NCI-H774 (cell line): ENCODE measurements around the gene MAP2K7.
"Not testable (repeated sequence)": the region's sequence is repeated elsewhere in the genome, so short reads cannot be mapped to it uniquely, and the experiment has no call there.

ENCODE experiments used
- DNase-seq: peaks from one replicate; lab custom pipeline; 2025; lab: John Stamatoyannopoulos, UW

MAP2K7 gene

GRCh38 chr19:7883796-7884570, 19.7 kb upstream of the MAP2K7 start:
- no peak for DNase-seq

- no peak for DNase-seq
These were observed 17.9 kb upstream of the MAP2K7 start for GRCh38 chr19:7885818-7886217.

DNA sequence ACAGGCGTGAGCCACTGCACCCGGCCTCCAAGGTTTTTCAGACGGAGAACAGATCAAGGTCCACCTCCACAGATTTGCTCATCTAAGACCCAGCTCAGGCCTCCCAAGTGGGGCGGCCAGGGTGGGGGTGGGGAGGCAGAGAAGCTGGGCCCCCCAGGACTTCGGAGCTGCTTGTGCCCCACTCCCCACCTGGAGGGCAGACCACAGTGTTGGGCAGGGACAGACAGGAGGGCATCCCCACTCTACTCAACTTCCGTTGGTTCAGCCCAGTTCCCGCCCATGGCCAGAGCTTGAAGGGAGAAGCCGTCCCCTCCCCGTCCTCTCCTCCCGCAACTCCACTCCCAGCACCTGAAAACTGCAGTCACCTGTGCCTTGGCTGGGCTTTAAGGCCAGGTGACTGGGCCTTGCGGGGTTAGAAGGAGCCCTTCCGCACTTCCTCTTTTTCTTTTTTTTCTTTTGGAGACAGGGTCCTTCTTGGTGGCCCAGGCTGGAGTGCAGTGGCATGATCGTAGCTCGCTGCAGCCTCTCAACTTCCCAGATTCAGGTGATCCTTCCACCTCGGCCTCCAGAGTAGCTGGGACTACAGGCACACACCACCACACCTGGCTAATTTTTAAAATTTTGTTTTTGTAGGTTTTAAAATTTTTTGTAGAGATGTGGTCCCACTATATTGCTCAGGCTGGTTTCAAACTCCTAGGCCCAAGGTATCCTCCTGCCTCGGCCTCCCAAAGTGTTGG, 16.1 kb upstream of the MAP2K7 start:
- no peak for DNase-seq

DNA sequence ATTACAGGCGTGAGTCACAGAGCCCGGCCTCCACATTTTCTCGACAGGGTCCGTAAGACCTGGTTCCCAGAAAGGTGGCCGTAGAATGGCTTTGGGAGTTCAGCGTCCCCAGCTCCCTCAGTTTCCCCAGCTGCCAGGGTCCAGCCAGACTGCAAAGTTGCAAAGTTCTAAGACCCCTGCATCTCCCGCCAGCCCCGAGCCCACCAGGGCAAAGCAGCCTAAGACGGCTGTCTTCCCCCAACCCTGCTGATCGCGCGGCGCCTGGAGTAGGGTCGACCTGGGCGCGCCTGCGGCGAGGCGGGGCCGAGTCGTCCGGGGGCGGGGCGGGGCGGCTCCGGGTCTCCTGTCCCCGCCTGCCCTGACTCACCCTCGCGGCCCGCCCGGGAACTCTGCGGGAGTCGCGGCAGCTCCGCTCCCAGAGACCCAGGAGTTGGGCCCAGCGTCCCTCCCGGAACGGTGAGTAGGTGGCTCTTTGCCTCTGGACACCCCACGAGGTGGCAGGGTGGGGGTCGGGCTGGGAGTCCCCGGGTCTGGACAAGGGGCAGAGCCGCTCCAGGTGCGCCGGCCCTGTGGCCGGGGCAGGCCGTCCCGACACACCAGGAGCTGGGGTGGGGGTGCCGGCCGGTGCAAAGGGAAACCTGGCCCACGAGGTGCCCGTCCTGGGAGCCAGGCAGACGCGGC, 15.4 kb upstream of the MAP2K7 start, which contains the start of gene LRRC8E:
TSS of gene LRRC8E (plus strand) at position 366 of the 681 bp plus-strand sequence. CDS start 7,094 bp downstream, outside the sequence.
- DNase-seq, result peak; percentile 7

DNA sequence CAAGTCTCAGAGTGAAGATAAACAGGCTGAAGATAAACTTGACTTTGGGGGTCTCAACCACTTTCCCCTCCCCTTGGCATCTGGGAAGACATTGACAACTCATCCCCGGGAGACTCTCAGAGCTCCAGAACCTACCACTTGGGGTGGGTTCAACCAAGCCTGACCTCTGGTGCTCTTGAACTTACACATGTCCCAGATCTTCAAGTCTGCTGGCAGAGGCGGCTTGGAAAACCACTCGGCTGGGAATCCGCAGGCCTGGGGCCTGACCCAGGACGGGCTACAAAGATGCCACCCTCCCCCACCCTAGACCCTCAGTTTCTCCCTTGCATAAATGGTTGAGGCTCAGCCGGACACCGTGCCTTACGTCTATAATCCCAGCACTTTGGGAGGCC, 14.9 kb upstream of the MAP2K7 start:
- DNase-seq, result no peak

- DNase-seq, result not testable (repeated sequence)
These were observed 10.1 kb upstream of the MAP2K7 start for GRCh38 chr19:7893362-7894101.

DNA sequence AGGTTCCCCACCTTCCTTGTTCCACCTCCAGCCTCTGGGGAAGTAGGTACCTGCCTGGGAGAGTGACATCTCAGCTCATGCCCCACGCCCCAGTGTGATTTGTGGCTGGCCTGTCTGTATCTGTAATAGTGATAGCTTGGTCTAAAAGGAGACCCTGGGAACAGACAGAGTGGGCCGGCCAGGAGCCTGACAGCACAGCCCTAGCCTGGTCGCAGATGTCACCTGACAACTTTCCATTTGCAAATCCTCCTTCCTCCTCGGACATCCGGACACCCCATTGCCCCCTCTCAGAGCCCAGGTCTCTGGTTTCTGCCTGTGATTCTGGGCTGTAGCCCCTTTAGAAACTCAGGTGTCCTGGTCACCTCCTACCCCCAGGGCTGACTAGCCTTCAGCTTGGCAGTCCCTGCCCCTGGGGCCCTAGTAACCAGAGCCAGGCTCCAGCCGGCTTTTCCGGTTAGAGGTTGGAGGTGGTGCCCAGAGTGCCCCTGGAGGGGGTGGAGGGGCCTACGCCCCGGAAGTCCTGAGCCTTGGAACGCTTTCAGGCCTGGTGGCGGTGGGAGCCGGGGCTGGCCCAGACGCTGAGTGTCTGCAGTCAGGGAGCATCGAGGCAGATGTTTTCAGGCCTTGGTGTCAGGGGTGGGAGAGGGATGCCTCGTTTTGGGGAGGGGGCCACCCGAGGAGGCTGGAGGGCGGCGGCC, 8.9 kb upstream of the MAP2K7 start:
- no peak for DNase-seq

- no peak for DNase-seq
These were observed 8.1 kb upstream of the MAP2K7 start for GRCh38 chr19:7895565-7895964.

DNA sequence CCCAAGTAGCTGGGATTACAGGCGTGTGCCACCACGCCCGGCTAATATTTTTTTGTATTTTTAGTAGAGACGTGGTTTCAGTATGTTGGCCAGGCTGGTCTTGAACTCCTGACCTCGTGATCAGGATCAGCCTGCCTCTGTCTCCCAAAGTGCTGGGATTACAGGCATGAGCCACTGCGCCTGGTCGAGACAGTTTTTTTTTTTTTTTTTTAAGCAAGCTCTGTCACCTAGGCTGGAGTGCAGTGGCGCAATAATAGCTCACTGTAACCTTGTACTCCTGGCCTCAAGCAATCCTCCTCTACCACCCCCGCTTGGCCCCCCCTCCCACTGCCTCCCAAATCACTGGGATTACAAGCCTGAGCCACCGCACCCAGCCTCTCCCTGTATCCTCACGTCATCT, 6.4 kb upstream of the MAP2K7 start:
- no peak for DNase-seq

- no peak for DNase-seq
These were observed 4.7 kb upstream of the MAP2K7 start for GRCh38 chr19:7898967-7899366.

DNA sequence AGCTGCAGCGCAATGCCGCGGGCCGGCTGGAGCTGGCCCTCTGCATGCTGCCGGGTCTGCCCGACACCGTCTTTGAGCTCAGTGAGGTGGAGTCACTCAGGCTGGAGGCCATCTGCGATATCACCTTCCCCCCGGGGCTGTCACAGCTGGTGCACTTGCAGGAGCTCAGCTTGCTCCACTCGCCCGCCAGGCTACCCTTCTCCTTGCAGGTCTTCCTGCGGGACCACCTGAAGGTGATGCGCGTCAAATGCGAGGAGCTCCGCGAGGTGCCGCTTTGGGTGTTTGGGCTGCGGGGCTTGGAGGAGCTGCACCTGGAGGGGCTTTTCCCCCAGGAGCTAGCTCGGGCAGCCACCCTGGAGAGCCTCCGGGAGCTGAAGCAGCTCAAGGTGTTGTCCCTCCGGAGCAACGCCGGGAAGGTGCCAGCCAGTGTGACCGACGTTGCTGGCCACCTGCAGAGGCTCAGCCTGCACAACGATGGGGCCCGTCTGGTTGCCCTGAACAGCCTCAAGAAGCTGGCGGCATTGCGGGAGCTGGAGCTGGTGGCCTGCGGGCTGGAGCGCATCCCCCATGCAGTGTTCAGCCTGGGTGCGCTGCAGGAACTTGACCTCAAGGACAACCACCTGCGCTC, 3.8 kb upstream of the MAP2K7 start:
- no peak for DNase-seq

DNA sequence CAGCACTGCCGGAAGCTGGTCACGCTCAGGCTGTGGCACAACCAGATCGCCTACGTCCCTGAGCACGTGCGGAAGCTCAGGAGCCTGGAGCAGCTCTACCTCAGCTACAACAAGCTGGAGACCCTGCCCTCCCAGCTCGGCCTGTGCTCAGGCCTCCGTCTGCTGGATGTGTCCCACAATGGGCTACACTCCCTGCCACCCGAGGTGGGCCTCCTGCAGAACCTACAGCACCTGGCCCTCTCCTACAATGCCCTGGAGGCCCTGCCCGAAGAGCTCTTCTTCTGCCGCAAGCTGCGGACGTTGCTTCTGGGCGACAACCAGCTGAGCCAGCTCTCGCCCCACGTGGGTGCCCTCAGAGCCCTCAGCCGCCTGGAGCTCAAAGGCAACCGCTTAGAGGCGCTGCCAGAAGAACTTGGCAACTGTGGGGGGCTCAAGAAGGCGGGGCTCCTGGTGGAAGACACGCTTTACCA, 3.2 kb upstream of the MAP2K7 start:
- no peak for DNase-seq

- DNase-seq, result no peak
These were observed 2.7 kb upstream of the MAP2K7 start for GRCh38 chr19:7900931-7901330.

- DNase-seq, result no peak
These were observed 2.3 kb upstream of the MAP2K7 start for GRCh38 chr19:7901337-7901736.

DNA sequence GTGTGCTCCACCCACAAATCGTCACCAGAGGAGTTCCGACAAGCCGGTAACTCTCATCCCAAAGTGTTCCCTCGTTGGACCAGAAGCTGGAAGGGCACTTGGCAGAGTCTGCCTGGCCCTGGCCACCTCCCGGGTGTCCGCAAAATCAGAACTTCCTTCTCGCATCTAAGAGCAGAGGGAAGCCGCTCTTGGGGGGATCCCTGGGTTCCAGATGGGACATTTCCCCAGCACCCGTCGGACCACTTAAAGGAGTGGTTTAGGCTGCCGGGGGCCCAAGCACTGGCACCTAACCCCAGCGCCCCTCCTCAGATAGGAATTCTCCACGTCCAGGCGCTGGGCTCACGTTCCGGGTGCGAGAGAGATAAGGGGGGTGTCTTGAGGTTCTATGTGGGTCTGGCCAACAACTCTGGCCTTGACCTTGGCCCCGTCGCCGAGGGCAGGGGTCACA, 857 bp upstream of the MAP2K7 start:
- DNase-seq, result no peak

- DNase-seq, result peak; percentile 36
These were observed 670 bp downstream of the MAP2K7 start for GRCh38 chr19:7904074-7905020.

- no peak for DNase-seq
These were observed 1.6 kb downstream of the MAP2K7 start for GRCh38 chr19:7905268-7905667.

- no peak for DNase-seq
These were observed 2.2 kb downstream of the MAP2K7 start for GRCh38 chr19:7905859-7906258.

GRCh38 chr19:7907122-7907521, 3.4 kb downstream of the MAP2K7 start:
- no peak for DNase-seq

GRCh38 chr19:7907544-7907943, 3.9 kb downstream of the MAP2K7 start:
- DNase-seq, result no peak
